Vagina (tissue), 2 donors: ENCODE results near the gene ADAM17. TPM values are rescaled to one million over a fixed set of nuclear protein-coding genes. Genes with fewer than 3 reads are reported as not detected.

Experiments
- DNase-seq, 2 donors: peaks; one replicate each; pipeline ENCODE4 v3.0.0-alpha.2; 2017; ENCODE audit errors: extremely low spot score in 2 of 2
- H3K27ac ChIP-seq: fragments of 200-600 bp; sonication (generic); one replicate; pipeline ENCODE4 v1.5.1; 2019
- H3K27me3 ChIP-seq: fragments of 200-600 bp; sonication (generic); one replicate; pipeline ENCODE4 v1.5.1; 2019
- H3K36me3 ChIP-seq, 2 donors: fragments of 200-600 bp; sonication (generic); one replicate each; pipeline ENCODE4 v1.5.1; 2017 to 2019
- H3K4me1 ChIP-seq: fragments of 200-600 bp; sonication (generic); one replicate; pipeline ENCODE4 v1.5.1; 2019
- H3K4me3 ChIP-seq, 2 donors: fragments of 200-600 bp; sonication (generic); 1 replicate in 1 of 2; 2 replicates in 1 of 2; pipeline ENCODE4 v1.5.1; 2016 to 2019
- H3K9me3 ChIP-seq: fragments of 200-600 bp; sonication (generic); one replicate; pipeline ENCODE4 v1.5.1; 2019
- CTCF ChIP-seq, 3 experiments: fragments of 450-650 bp in 2 of 3; fragments of 200-600 bp in 1 of 3; sonication (generic) in 1 of 3; IDR thresholded peaks; one replicate each; pipeline ENCODE4 v1.5.1; 2017 to 2019; ENCODE audit warnings: antibody characterized with exemption in 3 of 3, mild to moderate bottlenecking in 2 of 3, moderate library complexity in 2 of 3
- POLR2A ChIP-seq, 2 donors: fragments of 450-650 bp; IDR thresholded peaks; one replicate each; pipeline ENCODE4 v1.6.1; 2017; ENCODE audit warnings: antibody characterized with exemption in 2 of 2, mild to moderate bottlenecking in 2 of 2, moderate library complexity in 2 of 2
- POLR2AphosphoS5 ChIP-seq, 2 donors: sonication (generic); formaldehyde crosslinking; IDR thresholded peaks; one replicate each; pipeline ENCODE4 v1.9.0; 2017; ENCODE audit warnings: antibody characterized with exemption in 2 of 2, mild to moderate bottlenecking in 2 of 2, low read depth in 1 of 2; ENCODE audit not compliant: insufficient read depth in 1 of 2
- intact Hi-C: fragments of 100-400 bp; cut with DNase I; formaldehyde crosslinking; loops from one replicate; pipeline ENCODE4 v1.15.1; 2023
- total RNA-seq: library from RNA; depleted of rRNA; stranded (reverse); fragments of >200 nt; gene quantifications from one replicate; pipeline ENCODE4 v1.2.3, GENCODE V29; 2016

The ADAM17 gene
- total RNA-seq, 1 donor from 2014 or later, result 33.4 TPM

- no peak for TF ChIP-seq POLR2A (IDR thresholded peaks at IDR 0.05)
- TF ChIP-seq POLR2AphosphoS5 (IDR thresholded peaks at IDR 0.05; ENCODE audit: insufficient read depth in 1 of 2, low read depth in 1 of 2), result no peak
- TF ChIP-seq CTCF (IDR thresholded peaks at IDR 0.05), result no peak
- no peaks in the 10 kb centered on the region for H3K36me3 ChIP-seq
- no peak overlapping the region for H3K27ac ChIP-seq
- no peak for DNase-seq
- H3K27me3 ChIP-seq, result no peaks in the 10 kb centered on the region
- H3K9me3 ChIP-seq, result no peaks in the 10 kb centered on the region
- intact Hi-C loops, result no loop called here
- H3K4me3 ChIP-seq, result no peak overlapping the region
- peaks cover 11% of the 10 kb centered on the region for H3K4me1 ChIP-seq
These were observed 14.8 kb upstream of the ADAM17 start for GRCh38 chr2:9570182-9571060.

GRCh38 chr2:9565436-9566153 is 10.0 kb upstream of the ADAM17 start:
- intact Hi-C loops, result no loop called here
- TF ChIP-seq POLR2AphosphoS5 (IDR thresholded peaks at IDR 0.05; ENCODE audit: insufficient read depth in 1 of 2, low read depth in 1 of 2), result peak; percentile 36 to 97
- no peak for TF ChIP-seq CTCF (IDR thresholded peaks at IDR 0.05)
- peak in 1 of 2 donors; percentile 92 for DNase-seq
- Histone ChIP-seq H3K27me3 (no peaks in the 10 kb centered on the region), H3K4me3 (no peak overlapping the region), H3K27ac (peak overlapping the region; percentile 88), H3K4me1 (peaks cover 20% of the 10 kb centered on the region), H3K9me3 (no peaks in the 10 kb centered on the region), H3K36me3 (no peaks in the 10 kb centered on the region)

DNA sequence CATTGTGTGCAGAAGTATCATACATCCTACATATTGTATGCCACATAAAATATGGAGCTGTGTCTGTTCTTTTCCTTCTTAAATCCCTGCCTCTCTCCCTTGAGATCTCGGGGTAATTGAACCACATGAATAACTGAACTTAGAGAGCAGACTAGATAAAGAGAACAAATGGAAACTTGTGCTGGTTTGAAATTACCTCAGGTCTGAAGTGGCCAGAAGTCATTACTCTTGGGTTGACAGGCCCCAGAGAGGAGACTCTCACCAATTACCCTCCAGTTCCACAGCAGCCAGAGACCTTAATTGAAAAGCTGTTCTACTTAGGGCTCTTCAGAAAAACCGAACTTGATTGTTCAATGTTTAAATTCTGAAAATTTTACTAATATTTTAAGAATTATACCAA is 5.0 kb upstream of the ADAM17 start:
- intact Hi-C loops, result no loop called here
- TF ChIP-seq POLR2A (IDR thresholded peaks at IDR 0.05) (no peak), POLR2AphosphoS5 (IDR thresholded peaks at IDR 0.05; ENCODE audit: insufficient read depth in 1 of 2, low read depth in 1 of 2) (no peak), CTCF (IDR thresholded peaks at IDR 0.05) (no peak)

DNA sequence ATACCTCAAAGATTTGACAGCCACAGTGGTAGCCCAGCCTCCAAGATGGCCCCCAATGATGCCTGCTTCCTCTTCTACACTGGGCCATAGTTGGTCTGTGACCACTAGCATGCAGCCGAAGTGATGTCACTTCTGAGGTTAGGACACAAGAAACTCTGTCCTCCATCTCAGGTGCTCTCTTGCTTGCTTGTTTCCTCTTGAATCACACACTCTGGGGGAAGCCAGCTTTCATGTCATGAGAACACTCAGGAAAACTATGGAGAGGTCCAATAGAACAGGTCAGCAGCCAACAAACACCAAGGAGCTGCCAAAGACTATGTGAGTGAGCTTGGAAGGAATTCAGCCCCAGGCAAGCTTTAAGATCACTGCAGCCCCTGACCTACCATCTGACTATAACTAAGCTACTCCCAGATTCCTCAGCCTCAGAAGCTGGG is 3.3 kb upstream of the ADAM17 start:
- no peak for TF ChIP-seq POLR2A (IDR thresholded peaks at IDR 0.05)
- no peak for TF ChIP-seq CTCF (IDR thresholded peaks at IDR 0.05)
- no peak for TF ChIP-seq POLR2AphosphoS5 (IDR thresholded peaks at IDR 0.05; ENCODE audit: insufficient read depth in 1 of 2, low read depth in 1 of 2)
- intact Hi-C loops, result no loop called here
- peaks cover 26% of the 10 kb centered on the region for H3K4me1 ChIP-seq
- no peak for DNase-seq
- no peaks in the 10 kb centered on the region for H3K36me3 ChIP-seq
- no peaks in the 10 kb centered on the region for H3K9me3 ChIP-seq
- no peaks in the 10 kb centered on the region for H3K27me3 ChIP-seq
- H3K4me3 ChIP-seq, result no peak overlapping the region
- H3K27ac ChIP-seq, result peak overlapping the region; percentile 37

More for the DNA sequence above, 5.0 kb upstream of the ADAM17 start:
- DNase-seq, result no peak
- no peak overlapping the region for H3K4me3 ChIP-seq
- no peaks in the 10 kb centered on the region for H3K9me3 ChIP-seq
- H3K36me3 ChIP-seq, result no peaks in the 10 kb centered on the region
- no peaks in the 10 kb centered on the region for H3K27me3 ChIP-seq
- no peak overlapping the region for H3K27ac ChIP-seq
- peaks cover 24% of the 10 kb centered on the region for H3K4me1 ChIP-seq
